ENCODE results near the gene METTL22.
A peak's percentile ranks its signal among the peaks of the same experiment; 100 is the strongest.

The METTL22 gene

GRCh38 chr16:8585857-8586256, 35.6 kb upstream of the METTL22 start:
- Histone ChIP-seq H3K18ac (ENCODE audit: low read length) (no peak overlapping the region), H4K8ac (ENCODE audit: low read depth, low read length) (no peak overlapping the region), H2BK5ac (ENCODE audit: low read length) (no peak overlapping the region), H3K14ac (ENCODE audit: low read length) (no peak overlapping the region), H3K4me2 (ENCODE audit: insufficient read depth, low read length, poor library complexity, severe bottlenecking) (no peak overlapping the region), H3K9me3 (replicated peaks in 1 of 2; ENCODE audit: control insufficient read depth in 2 of 2, insufficient read depth in 1 of 2, low read depth in 1 of 2, low read length in 2 of 2) (peaks cover 0 to 4% of the 10 kb centered on the region in 2 donors), H2AFZ (ENCODE audit: low read length) (no peak overlapping the region), H3K4me3 (ENCODE audit: low read length in 2 of 2) (no peak overlapping the region), H3K79me1 (ENCODE audit: low read depth, low read length) (no peaks in the 10 kb centered on the region), H3K9ac (ENCODE audit: low read depth, low read length, poor library complexity) (no peak overlapping the region), H3K36me3 (replicated peaks in 1 of 2; ENCODE audit: control insufficient read depth in 2 of 2, insufficient read depth in 2 of 2, low read length in 2 of 2) (no peaks in the 10 kb centered on the region), H3K4ac (ENCODE audit: low read length) (no peak overlapping the region), H3K4me1 (ENCODE audit: control insufficient read depth in 2 of 2, insufficient read depth in 1 of 2, low read depth in 1 of 2, low read length in 2 of 2) (peaks cover 10 to 16% of the 10 kb centered on the region in 2 donors), H3K23ac (ENCODE audit: low read depth, low read length, poor library complexity) (no peak overlapping the region), H4K91ac (ENCODE audit: low read depth, low read length, poor library complexity) (no peak overlapping the region), H2BK15ac (ENCODE audit: low read length) (no peak overlapping the region), H2BK12ac (ENCODE audit: low read length) (no peak overlapping the region), H3K27me3 (ENCODE audit: control insufficient read depth in 3 of 3, insufficient read depth in 3 of 3, low read depth in 1 of 3, low read length in 3 of 3) (peaks cover 0 to 69% (median 21%) of the 10 kb centered on the region in 3 experiments), H3K27ac (replicated peaks; ENCODE audit: low read length) (no peak overlapping the region), H2AK5ac (ENCODE audit: low read depth, low read length) (no peak overlapping the region), H2BK120ac (ENCODE audit: low read depth, low read length) (no peak overlapping the region)
- WGBS, 2 donors (ENCODE audit: extremely low coverage in 2 of 2, insufficient read length in 2 of 2, insufficient replicate concordance in 1 of 2), result no CpG with 5 or more reads among the region's 3 CpGs
- DNase-seq (ENCODE audit: low spot score), result no peak

GRCh38 chr16:8587065-8587464, 34.4 kb upstream of the METTL22 start:
- peaks cover 0 to 5% of the 10 kb centered on the region in 2 donors for H3K9me3 ChIP-seq (replicated peaks in 1 of 2; ENCODE audit: control insufficient read depth in 2 of 2, insufficient read depth in 1 of 2, low read depth in 1 of 2, low read length in 2 of 2)
- H3K27me3 ChIP-seq (ENCODE audit: control insufficient read depth in 3 of 3, insufficient read depth in 3 of 3, low read depth in 1 of 3, low read length in 3 of 3), result peaks cover 0 to 78% (median 22%) of the 10 kb centered on the region in 3 experiments

GRCh38 chr16:8588682-8589056, 32.8 kb upstream of the METTL22 start:
- Histone ChIP-seq H3K18ac (ENCODE audit: low read length) (peak overlapping the region; percentile 94), H2BK12ac (ENCODE audit: low read length) (no peak overlapping the region), H3K4me1 (ENCODE audit: control insufficient read depth in 2 of 2, insufficient read depth in 1 of 2, low read depth in 1 of 2, low read length in 2 of 2) (peaks cover 10 to 13% of the 10 kb centered on the region in 2 donors), H3K9ac (ENCODE audit: low read depth, low read length, poor library complexity) (no peak overlapping the region), H3K27ac (replicated peaks; ENCODE audit: low read length) (no peak overlapping the region), H3K4me2 (ENCODE audit: insufficient read depth, low read length, poor library complexity, severe bottlenecking) (peak overlapping the region; percentile 97), H3K14ac (ENCODE audit: low read length) (peak overlapping the region; percentile 84), H3K9me3 (replicated peaks in 1 of 2; ENCODE audit: control insufficient read depth in 2 of 2, insufficient read depth in 1 of 2, low read depth in 1 of 2, low read length in 2 of 2) (peaks cover 0 to 5% of the 10 kb centered on the region in 2 donors), H3K79me1 (ENCODE audit: low read depth, low read length) (no peaks in the 10 kb centered on the region), H3K23ac (ENCODE audit: low read depth, low read length, poor library complexity) (no peak overlapping the region), H3K4me3 (ENCODE audit: low read length in 2 of 2) (peak overlapping the region in 1 of 2 donors; percentile 83), H2AK5ac (ENCODE audit: low read depth, low read length) (no peak overlapping the region), H2BK120ac (ENCODE audit: low read depth, low read length) (no peak overlapping the region), H4K91ac (ENCODE audit: low read depth, low read length, poor library complexity) (no peak overlapping the region), H2BK15ac (ENCODE audit: low read length) (no peak overlapping the region), H3K27me3 (ENCODE audit: control insufficient read depth in 3 of 3, insufficient read depth in 3 of 3, low read depth in 1 of 3, low read length in 3 of 3) (peaks cover 0 to 81% (median 22%) of the 10 kb centered on the region in 3 experiments), H4K8ac (ENCODE audit: low read depth, low read length) (no peak overlapping the region), H2BK5ac (ENCODE audit: low read length) (no peak overlapping the region), H3K36me3 (replicated peaks in 1 of 2; ENCODE audit: control insufficient read depth in 2 of 2, insufficient read depth in 2 of 2, low read length in 2 of 2) (no peaks in the 10 kb centered on the region), H2AFZ (ENCODE audit: low read length) (peak overlapping the region; percentile 85), H3K4ac (ENCODE audit: low read length) (no peak overlapping the region)
- no peak for DNase-seq (ENCODE audit: low spot score)
- no CpG with 5 or more reads among the region's 9 CpGs for WGBS, 2 donors (ENCODE audit: extremely low coverage in 2 of 2, insufficient read length in 2 of 2, insufficient replicate concordance in 1 of 2)

More at GRCh38 chr16:8587065-8587464, 34.4 kb upstream of the METTL22 start:
- Histone ChIP-seq H3K4me3 (ENCODE audit: low read length in 2 of 2) (no peak overlapping the region), H3K18ac (ENCODE audit: low read length) (no peak overlapping the region), H4K91ac (ENCODE audit: low read depth, low read length, poor library complexity) (no peak overlapping the region), H3K9ac (ENCODE audit: low read depth, low read length, poor library complexity) (no peak overlapping the region), H3K4me2 (ENCODE audit: insufficient read depth, low read length, poor library complexity, severe bottlenecking) (no peak overlapping the region), H2BK12ac (ENCODE audit: low read length) (no peak overlapping the region), H3K23ac (ENCODE audit: low read depth, low read length, poor library complexity) (no peak overlapping the region), H3K4ac (ENCODE audit: low read length) (no peak overlapping the region), H2AK5ac (ENCODE audit: low read depth, low read length) (no peak overlapping the region), H3K36me3 (replicated peaks in 1 of 2; ENCODE audit: control insufficient read depth in 2 of 2, insufficient read depth in 2 of 2, low read length in 2 of 2) (no peaks in the 10 kb centered on the region), H3K14ac (ENCODE audit: low read length) (no peak overlapping the region), H3K4me1 (ENCODE audit: control insufficient read depth in 2 of 2, insufficient read depth in 1 of 2, low read depth in 1 of 2, low read length in 2 of 2) (peaks cover 10 to 16% of the 10 kb centered on the region in 2 donors), H4K8ac (ENCODE audit: low read depth, low read length) (no peak overlapping the region), H2BK120ac (ENCODE audit: low read depth, low read length) (no peak overlapping the region), H3K27ac (replicated peaks; ENCODE audit: low read length) (no peak overlapping the region), H3K79me1 (ENCODE audit: low read depth, low read length) (no peaks in the 10 kb centered on the region), H2AFZ (ENCODE audit: low read length) (no peak overlapping the region), H2BK5ac (ENCODE audit: low read length) (no peak overlapping the region), H2BK15ac (ENCODE audit: low read length) (no peak overlapping the region)
- no peak for DNase-seq (ENCODE audit: low spot score)

GRCh38 chr16:8589057-8589899, 32.2 kb upstream of the METTL22 start:
- H3K23ac ChIP-seq (ENCODE audit: low read depth, low read length, poor library complexity), result peak overlapping the region; percentile 69
- H2BK15ac ChIP-seq (ENCODE audit: low read length), result peak overlapping the region; percentile 76
- H2BK12ac ChIP-seq (ENCODE audit: low read length), result no peak overlapping the region
- H3K4me3 ChIP-seq (ENCODE audit: low read length in 2 of 2), result peak overlapping the region; percentile 11 to 83
- no peak overlapping the region for H3K4ac ChIP-seq (ENCODE audit: low read length)
- peak overlapping the region; percentile 85 for H2AFZ ChIP-seq (ENCODE audit: low read length)
- H2AK5ac ChIP-seq (ENCODE audit: low read depth, low read length), result peak overlapping the region; percentile 83
- no peak for DNase-seq (ENCODE audit: low spot score)
- no peaks in the 10 kb centered on the region for H3K79me1 ChIP-seq (ENCODE audit: low read depth, low read length)
- H4K91ac ChIP-seq (ENCODE audit: low read depth, low read length, poor library complexity), result no peak overlapping the region
- H2BK120ac ChIP-seq (ENCODE audit: low read depth, low read length), result peak overlapping the region; percentile 16
- H2BK5ac ChIP-seq (ENCODE audit: low read length), result peak overlapping the region; percentile 68
- no CpG with 5 or more reads among the region's 64 CpGs for whole genome bisulfite sequencing, 2 donors (ENCODE audit: extremely low coverage in 2 of 2, insufficient read length in 2 of 2, insufficient replicate concordance in 1 of 2)
- H3K4me1 ChIP-seq (ENCODE audit: control insufficient read depth in 2 of 2, insufficient read depth in 1 of 2, low read depth in 1 of 2, low read length in 2 of 2), result peaks cover 10 to 13% of the 10 kb centered on the region in 2 donors
- H3K18ac ChIP-seq (ENCODE audit: low read length), result peak overlapping the region; percentile 94
- H4K8ac ChIP-seq (ENCODE audit: low read depth, low read length), result no peak overlapping the region
- no peak overlapping the region for H3K27ac ChIP-seq (replicated peaks; ENCODE audit: low read length)
- peak overlapping the region; percentile 97 for H3K4me2 ChIP-seq (ENCODE audit: insufficient read depth, low read length, poor library complexity, severe bottlenecking)
- H3K14ac ChIP-seq (ENCODE audit: low read length), result peak overlapping the region; percentile 84
- H3K27me3 ChIP-seq (ENCODE audit: control insufficient read depth in 3 of 3, insufficient read depth in 3 of 3, low read depth in 1 of 3, low read length in 3 of 3), result peaks cover 0 to 75% (median 22%) of the 10 kb centered on the region in 3 experiments
- peak overlapping the region; percentile 82 for H3K9ac ChIP-seq (ENCODE audit: low read depth, low read length, poor library complexity)
- H3K9me3 ChIP-seq (replicated peaks in 1 of 2; ENCODE audit: control insufficient read depth in 2 of 2, insufficient read depth in 1 of 2, low read depth in 1 of 2, low read length in 2 of 2), result peaks cover 0 to 5% of the 10 kb centered on the region in 2 donors
- no peaks in the 10 kb centered on the region for H3K36me3 ChIP-seq (replicated peaks in 1 of 2; ENCODE audit: control insufficient read depth in 2 of 2, insufficient read depth in 2 of 2, low read length in 2 of 2)

Measured in neuronal stem cell (in vitro differentiated cells).